Ishikawa (cell line): Measurements from ENCODE around the gene NKD2.

Source experiments
- CEBPB ChIP-seq: IDR thresholded peaks from 2 replicates; pipeline ENCODE4 v1.6.1; 2012
- CREB1 ChIP-seq: IDR thresholded peaks from 2 replicates; pipeline ENCODE4 v1.6.1; 2012; ENCODE audit warnings: low read depth
- EGR1 ChIP-seq: IDR thresholded peaks from 2 replicates; pipeline ENCODE4 v1.6.1; 2012
- EP300 ChIP-seq: IDR thresholded peaks from 2 replicates; pipeline ENCODE4 v1.6.1; 2012; ENCODE audit warnings: borderline replicate concordance
- FOXM1 ChIP-seq: IDR thresholded peaks from 2 replicates; pipeline ENCODE4 v1.6.1; 2012; ENCODE audit warnings: low read depth, borderline replicate concordance
- MAX ChIP-seq: IDR thresholded peaks from 2 replicates; pipeline ENCODE4 v1.6.1; 2012
- NFIC ChIP-seq: IDR thresholded peaks from 2 replicates; pipeline ENCODE4 v1.6.1; 2012
- RAD21 ChIP-seq: IDR thresholded peaks from 2 replicates; pipeline ENCODE4 v1.6.1; 2012; ENCODE audit warnings: low read depth
- REST ChIP-seq: IDR thresholded peaks from 2 replicates; pipeline ENCODE4 v1.6.1; 2012; ENCODE audit warnings: low read depth, mild to moderate bottlenecking
- TAF1 ChIP-seq: IDR thresholded peaks from 2 replicates; pipeline ENCODE4 v1.6.1; 2012; ENCODE audit warnings: low read depth, mild to moderate bottlenecking
- TCF12 ChIP-seq: IDR thresholded peaks from 2 replicates; pipeline ENCODE4 v1.6.1; 2012; ENCODE audit warnings: low read depth
- TEAD4 ChIP-seq: IDR thresholded peaks from 2 replicates; pipeline ENCODE4 v1.6.1; 2012
- USF1 ChIP-seq: IDR thresholded peaks from 2 replicates; pipeline ENCODE4 v1.6.1; 2012
- YY1 ChIP-seq: IDR thresholded peaks from 2 replicates; pipeline ENCODE4 v1.6.1; 2012; ENCODE audit warnings: low read depth
- ZBTB7A ChIP-seq: IDR thresholded peaks from 2 replicates; pipeline ENCODE4 v1.6.1; 2012; ENCODE audit warnings: low read depth

The NKD2 gene

GRCh38 chr5:1038417-1039209, 30.0 kb downstream of the NKD2 start:
- no peak for TF ChIP-seq TCF12
- TF ChIP-seq MAX: no peak
- no peak for TF ChIP-seq CREB1
- TF ChIP-seq USF1: no peak
- TF ChIP-seq YY1: no peak
- no peak for TF ChIP-seq CEBPB
- TF ChIP-seq RAD21: no peak
- TF ChIP-seq EGR1: no peak
- TF ChIP-seq REST: no peak
- TF ChIP-seq FOXM1: no peak
- TF ChIP-seq TAF1: no peak
- TF ChIP-seq ZBTB7A: no peak
- no peak for TF ChIP-seq NFIC
- TF ChIP-seq TEAD4: no peak
- TF ChIP-seq EP300: no peak

- TF ChIP-seq REST: no peak
- TF ChIP-seq FOXM1: no peak
- no peak for TF ChIP-seq EP300
- no peak for TF ChIP-seq TEAD4
- no peak for TF ChIP-seq NFIC
- no peak for TF ChIP-seq YY1
- no peak for TF ChIP-seq MAX
- TF ChIP-seq USF1: no peak
Measured at GRCh38 chr5:1039210-1039548, 30.6 kb downstream of the NKD2 start.

GRCh38 chr5:1039706-1040260, 31.2 kb downstream of the NKD2 start:
- TF ChIP-seq MAX: no peak
- TF ChIP-seq TCF12: no peak
- no peak for TF ChIP-seq CEBPB
- TF ChIP-seq USF1: no peak
- no peak for TF ChIP-seq EGR1
- no peak for TF ChIP-seq NFIC
- TF ChIP-seq ZBTB7A: no peak
- TF ChIP-seq TAF1: no peak
- TF ChIP-seq TEAD4: no peak
- no peak for TF ChIP-seq YY1
- TF ChIP-seq RAD21: no peak
- no peak for TF ChIP-seq EP300
- TF ChIP-seq REST: no peak
- TF ChIP-seq CREB1: no peak
- TF ChIP-seq FOXM1: no peak

GRCh38 chr5:1040571-1040970, 32.0 kb downstream of the NKD2 start:
- no peak for TF ChIP-seq RAD21
- no peak for TF ChIP-seq REST
- TF ChIP-seq CEBPB: no peak
- no peak for TF ChIP-seq USF1
- no peak for TF ChIP-seq ZBTB7A
- no peak for TF ChIP-seq YY1
- no peak for TF ChIP-seq FOXM1
